Stimulated activated CD4-positive, alpha-beta T cell treated with anti-CD3 and anti-CD28 coated beads, Interleukin-15, amount 100 ng/mL, for 1 hour (primary cell): ENCODE results near the gene GSTM3.
"Not testable (repeated sequence)": the region's sequence is repeated elsewhere in the genome, so short reads cannot be mapped to it uniquely, and the experiment has no call there.

Experiments used
- DNase-seq, 2 donors: peaks; one replicate each; pipeline ENCODE4 v3.0.0-alpha.2; 2020; ENCODE audit warnings: low read depth in 1 of 2, low spot score in 1 of 2

The GSTM3 gene

GRCh38 chr1:109732390-109732881 lies 8.4 kb downstream of the GSTM3 start:
- DNase-seq, result no peak

GRCh38 chr1:109730666-109731065 lies 10.2 kb downstream of the GSTM3 start:
- no peak for DNase-seq

GRCh38 chr1:109728870-109729269 lies 12.0 kb downstream of the GSTM3 start:
- no peak for DNase-seq

- DNase-seq, result no peak
Measured at GRCh38 chr1:109726728-109727373, 14.0 kb downstream of the GSTM3 start.

GRCh38 chr1:109726007-109726406 lies 14.8 kb downstream of the GSTM3 start:
- no peak for DNase-seq

GRCh38 chr1:109725510-109725909 lies 15.3 kb downstream of the GSTM3 start:
- DNase-seq, result no peak

GRCh38 chr1:109724933-109725332 lies 15.9 kb downstream of the GSTM3 start:
- DNase-seq, result no peak

GRCh38 chr1:109722908-109723691 lies 17.7 kb downstream of the GSTM3 start:
- DNase-seq, result no peak

- no peak for DNase-seq
Measured at GRCh38 chr1:109721971-109722370, 18.9 kb downstream of the GSTM3 start.

- no peak for DNase-seq
Measured at GRCh38 chr1:109721042-109721441, 19.8 kb downstream of the GSTM3 start.

GRCh38 chr1:109719337-109719837 lies 21.5 kb downstream of the GSTM3 start:
- DNase-seq, result no peak

GRCh38 chr1:109718495-109718894 lies 22.3 kb downstream of the GSTM3 start:
- no peak for DNase-seq

- DNase-seq, result no peak
Measured at GRCh38 chr1:109717729-109718128, 23.1 kb downstream of the GSTM3 start.

- DNase-seq, result no peak
Measured at GRCh38 chr1:109716570-109717090, 24.2 kb downstream of the GSTM3 start.

GRCh38 chr1:109716121-109716520 lies 24.7 kb downstream of the GSTM3 start:
- no peak for DNase-seq

- DNase-seq, result no peak
Measured at GRCh38 chr1:109714661-109715372, 26.0 kb downstream of the GSTM3 start.

GRCh38 chr1:109713636-109714035 lies 27.2 kb downstream of the GSTM3 start:
- no peak for DNase-seq

GRCh38 chr1:109712321-109712864 lies 28.4 kb downstream of the GSTM3 start:
- DNase-seq, result no peak

- not testable (repeated sequence) for DNase-seq
Measured at GRCh38 chr1:109711593-109712320, 29.1 kb downstream of the GSTM3 start, which contains the start of gene GSTM5. GSTM5 (plus strand) TSS chr1:109712251; CDS start chr1:109712313, 62 bp downstream.

- not testable (repeated sequence) for DNase-seq
Measured at GRCh38 chr1:109709822-109710221, 31.0 kb downstream of the GSTM3 start.
